Epithelial cell of proximal tubule (primary cell): ENCODE measurements around the gene ATCAY. TPM values are rescaled to one million over a fixed set of nuclear protein-coding genes. Genes with fewer than 3 reads are reported as not detected.
"Not testable (repeated sequence)": the region's sequence is repeated elsewhere in the genome, so short reads cannot be mapped to it uniquely, and the experiment has no call there.

Source experiments
- DNase-seq: peaks from one replicate; pipeline ENCODE4 v3.0.0-alpha.2; 2011; ENCODE audit warnings: low read depth
- H3K4me3 ChIP-seq: 2 replicates; pipeline ENCODE4 v1.5.1; 2011; ENCODE audit warnings: low read depth, mild to moderate bottlenecking, low read length
- total RNA-seq: library from RNA; depleted of rRNA; stranded (reverse); fragments of >200 nt; gene quantifications from 2 replicates; pipeline ENCODE4 v1.2.3, GENCODE V29; 2015
- TF ChIP-seq, protein P1 (sequence below): conservative IDR thresholded peaks from 2 replicates; pipeline ENCODE4 v1.5.1; 2012; ENCODE audit warnings: low read depth, mild to moderate bottlenecking, low read length

ATCAY gene
- total RNA-seq, 1 donor from 2014 or later: not detected

DNA sequence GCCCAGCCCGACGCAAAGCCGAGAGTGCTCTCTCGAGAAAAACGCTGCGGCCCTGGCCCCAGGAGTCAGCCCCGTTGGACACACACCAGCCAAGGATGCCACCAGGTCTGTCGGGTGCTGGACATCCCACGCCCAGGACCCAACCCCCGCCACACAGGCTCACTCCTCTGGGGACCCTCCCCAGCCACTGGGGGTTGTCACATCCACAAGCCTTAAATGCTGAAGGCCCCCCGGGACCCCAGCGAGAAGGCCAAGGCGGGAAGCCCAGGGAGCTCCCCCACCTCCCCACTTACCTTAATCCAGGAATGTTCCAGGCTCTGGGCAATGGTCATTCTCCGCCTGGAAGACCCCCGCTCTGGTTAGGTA lies 79.3 kb downstream of the ATCAY start:
- H3K4me3 ChIP-seq: no peak overlapping the region
- TF ChIP-seq, protein P1, sequence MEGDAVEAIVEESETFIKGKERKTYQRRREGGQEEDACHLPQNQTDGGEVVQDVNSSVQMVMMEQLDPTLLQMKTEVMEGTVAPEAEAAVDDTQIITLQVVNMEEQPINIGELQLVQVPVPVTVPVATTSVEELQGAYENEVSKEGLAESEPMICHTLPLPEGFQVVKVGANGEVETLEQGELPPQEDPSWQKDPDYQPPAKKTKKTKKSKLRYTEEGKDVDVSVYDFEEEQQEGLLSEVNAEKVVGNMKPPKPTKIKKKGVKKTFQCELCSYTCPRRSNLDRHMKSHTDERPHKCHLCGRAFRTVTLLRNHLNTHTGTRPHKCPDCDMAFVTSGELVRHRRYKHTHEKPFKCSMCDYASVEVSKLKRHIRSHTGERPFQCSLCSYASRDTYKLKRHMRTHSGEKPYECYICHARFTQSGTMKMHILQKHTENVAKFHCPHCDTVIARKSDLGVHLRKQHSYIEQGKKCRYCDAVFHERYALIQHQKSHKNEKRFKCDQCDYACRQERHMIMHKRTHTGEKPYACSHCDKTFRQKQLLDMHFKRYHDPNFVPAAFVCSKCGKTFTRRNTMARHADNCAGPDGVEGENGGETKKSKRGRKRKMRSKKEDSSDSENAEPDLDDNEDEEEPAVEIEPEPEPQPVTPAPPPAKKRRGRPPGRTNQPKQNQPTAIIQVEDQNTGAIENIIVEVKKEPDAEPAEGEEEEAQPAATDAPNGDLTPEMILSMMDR: no peak
- no peak for DNase-seq

DNA sequence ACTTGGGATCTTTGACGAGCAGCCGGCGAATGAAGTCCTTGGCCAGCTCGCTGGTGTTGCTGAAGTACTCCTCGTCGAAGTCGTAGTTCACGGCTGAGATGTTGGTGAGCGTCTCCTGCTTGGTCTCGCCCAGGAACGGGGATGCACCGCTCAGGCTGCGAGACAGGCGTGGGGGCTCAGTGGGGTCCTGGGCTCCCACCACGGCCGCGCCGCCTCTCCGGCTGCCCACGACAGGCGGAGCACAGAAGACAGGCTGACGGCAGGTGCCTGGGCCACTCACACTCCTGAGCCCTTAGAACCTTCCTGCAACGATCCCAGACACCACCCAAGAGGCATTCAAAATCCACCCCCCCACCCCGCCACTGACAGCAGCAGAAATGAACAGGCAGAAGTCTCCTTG lies 80.5 kb downstream of the ATCAY start:
- TF ChIP-seq, protein P1: no peak
- no peak for DNase-seq
- H3K4me3 ChIP-seq: no peak overlapping the region

DNA sequence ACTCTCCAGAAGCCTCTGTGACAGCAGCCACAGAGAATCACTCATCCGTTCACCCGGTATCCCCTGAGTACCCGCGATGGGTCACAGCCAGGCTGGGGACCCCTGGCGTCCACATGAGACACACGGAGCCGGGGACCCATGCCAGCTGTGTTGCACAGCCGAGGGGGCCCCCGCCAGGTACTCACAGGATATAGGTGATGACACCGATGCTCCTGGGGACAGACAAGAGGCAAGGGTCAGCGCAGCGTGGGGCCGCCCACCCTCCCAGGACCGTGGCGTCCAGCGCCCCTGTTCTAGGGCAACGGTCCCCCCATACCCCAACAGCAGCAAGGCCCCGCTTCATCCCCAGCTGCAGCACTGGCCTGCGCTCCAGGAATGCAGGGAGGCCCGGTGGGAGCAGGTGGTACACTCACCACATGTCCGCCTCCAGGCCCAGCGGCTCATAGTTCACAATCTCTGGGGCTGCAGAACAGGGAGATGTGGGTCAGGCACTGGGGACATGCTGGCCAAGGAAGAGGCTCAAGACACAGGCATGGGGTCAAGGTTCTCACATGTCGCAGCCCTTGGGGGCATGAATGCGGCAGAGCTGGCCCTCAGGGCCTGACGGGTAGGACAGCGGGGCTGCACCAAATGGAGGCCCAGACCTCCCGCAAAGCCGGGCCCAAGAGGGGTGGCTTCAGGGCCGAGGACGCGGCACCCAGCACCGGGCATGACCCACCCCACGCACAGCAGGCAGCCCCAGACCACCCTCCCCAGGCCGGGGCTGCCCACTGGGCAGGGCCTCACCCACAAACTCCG lies 83.2 kb downstream of the ATCAY start:
- DNase-seq: no peak
- no peak overlapping the region for H3K4me3 ChIP-seq
- TF ChIP-seq, protein P1: no peak

DNA sequence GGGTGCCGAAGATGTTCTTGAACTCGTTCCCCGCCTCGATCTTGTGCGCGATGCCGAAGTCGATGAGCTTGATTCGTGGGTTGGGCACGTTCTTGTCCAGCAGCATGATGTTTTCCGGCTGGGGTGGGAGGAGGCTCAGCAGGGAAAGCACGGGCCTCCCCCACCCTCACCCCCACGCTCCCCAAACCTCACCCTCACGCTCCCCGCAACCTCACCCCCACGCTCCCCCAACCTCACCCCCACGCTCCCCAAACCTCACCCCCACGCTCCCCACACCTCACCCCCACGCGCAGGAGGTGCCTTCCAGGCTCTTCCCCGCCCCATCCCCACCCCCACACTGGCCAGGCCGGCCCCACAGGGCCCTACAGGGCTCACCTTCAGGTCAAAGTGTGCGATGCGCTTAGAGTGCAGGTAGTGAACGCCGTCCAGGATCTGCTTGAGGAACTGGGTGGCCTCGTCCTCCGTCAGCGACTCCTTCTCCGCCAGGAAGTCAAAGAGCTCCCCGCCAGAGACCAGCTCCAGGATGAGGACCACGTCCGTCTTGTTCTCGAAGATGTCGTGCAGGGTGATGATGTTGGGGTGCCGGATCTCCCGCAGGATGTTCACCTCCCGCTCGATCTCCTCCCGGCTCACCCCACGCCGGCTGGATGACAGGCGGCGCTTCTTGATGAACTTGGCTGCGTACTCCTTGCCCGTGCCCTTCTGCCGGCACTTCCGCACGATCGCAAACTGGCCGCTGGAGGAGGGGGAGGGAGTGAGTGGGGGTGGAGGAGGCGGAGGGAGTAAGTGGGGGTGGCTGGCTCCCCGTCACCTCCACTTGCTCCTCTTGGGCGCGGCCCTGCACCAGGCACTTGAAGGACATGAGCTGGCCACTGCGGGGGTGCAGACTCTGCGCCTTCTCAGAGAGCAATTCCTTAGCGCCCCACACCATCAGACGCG lies 84.0 kb downstream of the ATCAY start:
- DNase-seq: no peak
- no peak overlapping the region for H3K4me3 ChIP-seq
- TF ChIP-seq, protein P1: no peak

DNA sequence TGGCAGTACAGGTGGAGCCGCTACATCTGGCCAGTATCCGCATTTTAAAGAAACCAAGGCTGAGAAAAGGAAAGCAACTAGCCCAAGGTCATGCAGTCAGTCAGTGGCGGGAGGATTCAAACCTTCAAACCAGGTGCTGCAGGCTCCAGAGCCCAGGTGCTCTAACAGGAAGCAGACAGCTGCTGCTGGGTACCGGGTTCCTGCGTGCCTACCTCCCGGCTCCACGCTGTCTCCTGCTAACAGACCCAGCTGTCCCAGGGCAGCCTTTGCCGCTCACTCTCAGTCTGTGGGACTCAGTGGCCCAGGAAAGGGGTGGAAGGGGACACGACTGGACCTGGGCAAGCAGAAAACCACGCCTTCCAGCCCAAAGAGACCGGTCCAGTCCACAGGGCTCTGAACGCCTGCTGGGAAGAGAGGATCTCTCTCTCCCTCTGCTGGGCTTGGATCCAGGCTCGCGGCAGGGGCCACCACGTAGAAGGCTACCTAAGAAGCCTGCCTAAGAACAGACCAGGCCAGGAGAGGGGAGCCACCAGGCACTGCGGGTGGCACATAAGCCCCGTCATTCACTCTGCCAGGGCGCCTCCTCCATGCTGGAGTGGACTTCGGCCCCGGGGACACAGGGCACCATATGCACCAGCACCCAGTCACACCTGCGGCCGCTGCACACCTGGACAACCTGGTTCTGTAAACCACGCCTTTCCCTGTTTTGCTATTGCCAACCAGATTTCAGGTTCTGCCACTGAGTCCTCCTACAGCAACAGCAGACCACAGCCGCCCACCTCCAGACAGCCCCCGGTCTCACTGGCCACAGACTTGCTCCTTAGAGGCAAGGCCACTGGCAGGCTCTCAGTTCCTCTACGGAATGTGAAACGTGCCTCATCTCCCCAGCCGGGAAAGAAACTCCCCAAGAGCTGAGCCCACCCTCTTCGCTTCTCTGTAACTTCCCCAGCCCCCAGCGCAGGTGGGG lies 85.8 kb downstream of the ATCAY start:
- TF ChIP-seq, protein P1: no peak
- DNase-seq: no peak
- H3K4me3 ChIP-seq: no peak overlapping the region

DNA sequence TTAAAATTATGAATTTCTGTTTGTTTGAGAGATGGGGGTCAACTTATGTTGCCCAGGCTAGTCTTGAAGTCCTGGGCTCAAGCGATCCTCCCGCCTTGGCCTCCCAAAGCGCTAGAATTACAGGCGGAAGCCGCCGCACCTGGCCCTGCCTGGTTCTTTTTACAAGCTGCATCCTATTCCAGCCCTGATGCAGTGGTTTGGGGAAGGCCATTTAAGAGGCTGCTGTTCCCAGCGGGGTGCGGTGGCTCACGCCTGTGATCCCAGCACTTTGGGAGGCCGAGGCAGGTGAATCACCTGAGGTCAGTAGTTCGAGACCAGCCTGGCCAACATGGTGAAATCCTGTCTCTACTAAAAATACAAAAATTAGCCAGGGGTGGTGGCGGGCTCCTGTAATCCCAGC lies 87.5 kb downstream of the ATCAY start:
- H3K4me3 ChIP-seq: not testable (repeated sequence)

More for the DNA sequence above, 87.5 kb downstream of the ATCAY start:
- not testable (repeated sequence) for DNase-seq
